GM12872 (cell line): ENCODE measurements around the gene PGAP2.

Experiments
- CTCF ChIP-seq: IDR thresholded peaks from 3 replicates; pipeline ENCODE4 v1.5.1; 2011; ENCODE audit warnings: low read depth, mild to moderate bottlenecking, low read length, moderate library complexity; ENCODE audit not compliant: insufficient read depth

The PGAP2 gene

GRCh38 chr11:3807909-3808860, at the start of gene PGAP2:
TSS of gene PGAP2 (plus strand) at chr11:3808560. CDS start at chr11:3811260, 2,700 bp downstream.
- peak; percentile 77 for TF ChIP-seq CTCF

GRCh38 chr11:3764266-3764665, 44.1 kb upstream of the PGAP2 start:
- no peak for TF ChIP-seq CTCF

GRCh38 chr11:3767536-3767935, 40.8 kb upstream of the PGAP2 start:
- TF ChIP-seq CTCF: no peak

- no peak for TF ChIP-seq CTCF
Observed at GRCh38 chr11:3773180-3773579, 35.2 kb upstream of the PGAP2 start.

- no peak for TF ChIP-seq CTCF
Observed at GRCh38 chr11:3775736-3776406, 32.5 kb upstream of the PGAP2 start.

GRCh38 chr11:3781423-3781822, 26.9 kb upstream of the PGAP2 start:
- no peak for TF ChIP-seq CTCF

- no peak for TF ChIP-seq CTCF
Observed at GRCh38 chr11:3782963-3783362, 25.4 kb upstream of the PGAP2 start.
